Epithelial cell of esophagus (primary cell): ENCODE results near the gene TRPM8.

Experiments
- DNase-seq: peaks from one replicate; pipeline ENCODE4 v3.0.0; 2010; ENCODE audit warnings: low read depth
- H3K4me3 ChIP-seq: 2 replicates; pipeline ENCODE4 v1.5.1; 2011; ENCODE audit warnings: mild to moderate bottlenecking, low read length, control low read depth
- CTCF ChIP-seq: IDR thresholded peaks from 2 replicates; pipeline ENCODE4 v1.5.1; 2011; ENCODE audit warnings: low read depth, mild to moderate bottlenecking, low read length, control low read depth, inconsistent platforms; ENCODE audit not compliant: insufficient read depth; ENCODE audit errors: missing control alignments

Gene TRPM8

GRCh38 chr2:233922471-233922870, 5.3 kb downstream of the TRPM8 start:
- DNase-seq, result no peak
- H3K4me3 ChIP-seq, result no peak overlapping the region
- no peak for TF ChIP-seq CTCF

- no peak overlapping the region for H3K4me3 ChIP-seq
- no peak for DNase-seq
- TF ChIP-seq CTCF, result no peak
Observed at GRCh38 chr2:233925402-233925801, 8.2 kb downstream of the TRPM8 start.

- no peak overlapping the region for H3K4me3 ChIP-seq
- TF ChIP-seq CTCF, result no peak
- DNase-seq, result peak; percentile 76
Observed at GRCh38 chr2:233926806-233927205, 9.6 kb downstream of the TRPM8 start.

GRCh38 chr2:233928594-233929351, 11.6 kb downstream of the TRPM8 start:
- peak; percentile 31 for DNase-seq
- TF ChIP-seq CTCF, result peak; percentile 57
- H3K4me3 ChIP-seq, result no peak overlapping the region

- peak; percentile 10 for DNase-seq
- TF ChIP-seq CTCF, result peak; percentile 25
- no peak overlapping the region for H3K4me3 ChIP-seq
Observed at GRCh38 chr2:233929352-233930022, 12.3 kb downstream of the TRPM8 start.

GRCh38 chr2:233934524-233934923, 17.4 kb downstream of the TRPM8 start:
- H3K4me3 ChIP-seq, result no peak overlapping the region
- TF ChIP-seq CTCF, result no peak
- no peak for DNase-seq
